Stimulated activated CD4-positive, alpha-beta T cell treated with anti-CD3 and anti-CD28 coated beads, Interleukin-4, amount 100 ng/mL, for 48 hours (primary cell): Measurements from ENCODE around the gene FNDC3B.

Experiments
- DNase-seq, 2 donors: peaks; one replicate each; pipeline ENCODE4 v3.0.0-alpha.2; 2020; ENCODE audit warnings: low read depth in 2 of 2

FNDC3B gene

DNA sequence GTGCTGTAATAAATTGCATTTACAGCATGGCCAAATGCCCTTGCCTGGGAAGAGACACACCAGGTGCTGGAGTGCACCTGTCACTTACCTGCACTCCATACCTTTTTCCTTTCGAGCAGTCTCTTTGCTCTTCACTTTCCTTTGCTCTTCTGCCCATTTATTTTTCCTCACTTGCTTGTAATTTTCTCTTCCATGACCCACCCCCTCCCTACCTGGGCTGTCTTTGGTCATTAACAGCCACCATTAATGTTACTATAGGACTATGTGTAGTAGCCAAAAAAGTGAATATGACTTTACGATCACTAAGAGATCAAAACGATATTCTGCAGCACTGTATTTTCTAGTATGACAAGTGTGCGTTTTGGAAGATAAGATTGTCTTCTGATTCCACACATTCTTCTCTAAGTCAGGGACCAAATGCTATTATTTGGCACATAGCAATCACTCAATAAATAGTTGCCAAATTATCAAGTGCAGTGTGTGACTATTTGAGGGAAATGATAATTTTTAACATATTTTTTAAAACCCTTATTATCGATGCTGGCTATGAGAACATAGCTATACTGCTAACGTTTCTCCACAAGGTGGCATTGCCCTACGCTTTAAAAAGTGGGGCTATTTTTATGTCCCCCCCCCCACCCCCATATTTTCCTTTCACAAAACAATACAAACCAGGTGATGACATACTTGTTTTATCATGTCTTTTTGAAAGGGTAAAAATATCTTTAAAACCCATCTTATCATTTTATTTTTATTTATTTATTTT, 294.5 kb downstream of the FNDC3B start:
- DNase-seq = no peak

DNA sequence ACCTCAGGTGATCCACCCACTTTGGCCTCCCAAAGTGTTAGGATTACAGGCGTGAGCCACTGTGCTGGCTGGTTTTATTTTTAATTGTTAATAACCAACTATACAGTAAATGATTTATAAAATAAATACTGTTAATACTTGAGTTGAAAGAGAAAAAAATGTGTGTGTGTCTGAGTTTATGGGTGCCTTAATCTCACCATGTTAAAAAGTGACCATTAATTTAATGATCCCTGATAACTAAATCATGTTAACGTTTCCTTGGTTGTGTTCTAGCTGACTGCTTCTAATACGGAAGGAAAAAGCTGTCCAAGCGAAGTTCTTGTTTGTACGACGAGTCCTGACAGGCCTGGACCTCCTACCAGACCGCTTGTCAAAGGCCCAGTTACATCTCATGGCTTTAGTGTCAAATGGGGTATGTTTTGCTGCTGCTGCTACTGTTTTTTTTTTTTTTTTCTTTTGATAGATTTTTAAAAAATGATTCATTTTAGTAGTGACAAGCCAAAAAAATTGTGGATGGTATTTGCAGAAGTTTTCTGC, 295.4 kb downstream of the FNDC3B start:
- no peak for DNase-seq

DNA sequence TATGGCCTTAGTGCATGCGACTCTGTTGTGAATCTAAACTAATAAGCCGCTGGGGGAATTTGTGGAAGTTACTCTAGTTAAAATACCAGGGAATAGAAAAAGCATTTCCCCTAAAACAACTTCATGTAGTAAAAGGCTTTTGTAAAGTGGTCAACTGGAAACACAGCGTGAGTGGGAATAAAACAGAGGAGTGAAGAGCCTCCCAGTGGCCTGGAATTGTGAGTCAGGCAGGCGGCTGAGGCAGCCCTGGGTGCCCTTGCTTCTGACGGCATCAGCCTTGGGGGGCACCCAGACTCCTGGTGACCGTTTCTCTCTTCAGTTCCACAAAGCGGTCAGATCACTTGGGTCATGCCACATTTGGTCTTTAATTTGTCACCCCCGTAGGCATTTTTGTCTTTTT, 300.5 kb downstream of the FNDC3B start:
- DNase-seq = no peak

DNA sequence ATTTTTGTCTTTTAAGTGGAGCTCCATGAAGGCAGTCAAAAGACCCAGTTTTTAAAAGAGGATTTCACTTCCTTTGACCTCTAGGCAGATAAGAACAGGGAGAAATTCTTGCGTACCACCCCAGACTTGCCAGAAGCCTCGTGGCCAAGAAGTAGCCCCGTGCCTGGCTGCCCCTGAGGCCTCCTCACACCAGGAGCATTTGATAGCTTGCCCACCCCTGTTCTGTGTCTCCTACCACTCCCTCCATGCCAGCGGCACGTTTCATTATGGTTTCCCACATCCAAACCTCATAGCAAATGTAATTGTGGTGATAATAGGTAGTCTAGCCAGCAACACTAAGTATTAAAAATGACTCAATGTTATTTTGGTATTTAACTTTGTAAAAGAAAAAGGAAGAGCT, 301.2 kb downstream of the FNDC3B start:
- no peak for DNase-seq

- DNase-seq = no peak
Observed at GRCh38 chr3:172341482-172342059, 302.2 kb downstream of the FNDC3B start.

- no peak for DNase-seq
Observed at GRCh38 chr3:172342097-172342659, 302.8 kb downstream of the FNDC3B start.

DNA sequence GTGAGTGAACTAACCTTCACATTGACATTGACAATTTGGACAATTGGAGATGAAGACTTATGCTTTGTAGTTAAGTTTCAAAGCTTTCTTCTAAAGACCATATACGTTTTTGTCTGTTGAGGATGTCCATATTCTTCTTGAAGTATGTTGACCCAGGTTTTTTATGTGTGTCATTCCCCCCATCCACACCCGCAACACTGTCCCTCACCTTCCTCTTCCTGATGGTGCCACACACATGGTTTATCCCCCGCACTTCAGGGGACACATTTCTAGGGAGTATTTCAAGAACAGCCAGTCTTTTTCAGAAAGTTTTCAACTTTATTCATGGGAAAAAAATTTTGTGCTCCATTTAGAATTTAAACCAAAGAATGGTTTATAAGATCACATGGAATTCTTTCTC, 303.7 kb downstream of the FNDC3B start:
- no peak for DNase-seq

DNA sequence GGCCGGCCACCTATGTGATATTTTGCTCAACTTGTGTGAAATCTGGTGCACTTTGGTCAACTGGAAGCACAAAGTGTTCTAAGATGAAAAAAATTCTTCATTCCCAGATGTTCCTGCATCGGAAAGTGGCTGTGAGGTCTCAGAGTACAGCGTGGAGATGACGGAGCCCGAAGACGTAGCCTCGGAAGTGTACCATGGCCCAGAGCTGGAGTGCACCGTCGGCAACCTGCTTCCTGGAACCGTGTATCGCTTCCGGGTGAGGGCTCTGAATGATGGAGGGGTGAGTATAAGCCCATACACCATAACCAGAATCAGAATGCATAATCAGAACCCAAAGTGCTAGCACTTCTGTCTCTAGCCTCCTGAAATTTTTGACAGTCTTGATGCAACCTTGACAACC, 304.6 kb downstream of the FNDC3B start:
- DNase-seq = no peak

DNA sequence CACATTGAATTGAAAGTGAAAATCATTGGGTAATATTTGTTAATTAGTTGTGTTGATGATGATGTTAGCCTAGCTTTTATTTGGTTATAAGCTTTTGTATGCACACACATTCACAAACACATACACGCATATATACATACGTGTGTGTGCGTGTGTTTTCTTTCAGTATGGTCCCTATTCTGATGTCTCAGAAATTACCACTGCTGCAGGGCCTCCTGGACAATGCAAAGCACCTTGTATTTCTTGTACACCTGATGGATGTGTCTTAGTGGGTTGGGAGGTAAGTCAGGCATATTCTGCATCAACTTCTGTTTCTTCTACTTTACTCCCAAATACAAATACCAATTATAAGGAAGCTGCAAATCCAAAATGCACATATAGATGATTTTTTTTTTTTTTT, 306.8 kb downstream of the FNDC3B start:
- DNase-seq = no peak

DNA sequence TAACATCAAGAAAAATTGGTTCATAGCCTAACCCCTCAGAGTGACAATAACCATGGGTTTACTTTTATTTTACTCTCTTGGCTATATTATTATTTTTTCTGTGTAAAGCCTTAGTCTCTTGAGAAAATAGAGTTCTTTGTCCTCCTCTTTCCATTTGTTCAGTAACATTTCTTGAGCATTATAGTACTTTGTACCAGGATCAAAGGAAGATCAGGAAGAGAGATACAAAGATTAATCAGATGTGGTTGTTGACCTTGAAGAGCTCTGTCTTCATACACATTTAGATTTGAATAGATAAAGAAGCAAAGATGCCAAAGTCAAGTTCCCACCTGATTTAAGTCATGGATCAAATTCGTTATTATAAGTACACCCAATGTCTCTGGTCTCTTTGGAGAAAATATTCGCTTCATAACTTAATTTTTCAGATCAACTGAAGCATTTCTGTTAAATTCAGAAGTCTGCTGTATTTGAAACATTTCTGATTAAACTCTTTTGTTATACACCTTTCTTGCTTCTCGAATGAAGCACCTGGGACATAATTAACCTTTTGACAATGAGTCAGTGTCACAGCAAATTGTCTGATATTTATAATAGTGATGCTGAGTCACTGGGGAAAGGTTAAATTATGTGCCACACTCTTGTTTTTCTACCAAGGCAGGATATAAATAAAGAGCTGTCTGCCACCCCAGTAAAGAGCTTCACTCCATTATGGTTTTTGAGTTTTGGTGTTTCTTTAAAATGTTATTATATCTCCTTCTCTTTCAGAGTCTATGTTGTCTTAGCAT, 308.7 kb downstream of the FNDC3B start:
- no peak for DNase-seq

DNA sequence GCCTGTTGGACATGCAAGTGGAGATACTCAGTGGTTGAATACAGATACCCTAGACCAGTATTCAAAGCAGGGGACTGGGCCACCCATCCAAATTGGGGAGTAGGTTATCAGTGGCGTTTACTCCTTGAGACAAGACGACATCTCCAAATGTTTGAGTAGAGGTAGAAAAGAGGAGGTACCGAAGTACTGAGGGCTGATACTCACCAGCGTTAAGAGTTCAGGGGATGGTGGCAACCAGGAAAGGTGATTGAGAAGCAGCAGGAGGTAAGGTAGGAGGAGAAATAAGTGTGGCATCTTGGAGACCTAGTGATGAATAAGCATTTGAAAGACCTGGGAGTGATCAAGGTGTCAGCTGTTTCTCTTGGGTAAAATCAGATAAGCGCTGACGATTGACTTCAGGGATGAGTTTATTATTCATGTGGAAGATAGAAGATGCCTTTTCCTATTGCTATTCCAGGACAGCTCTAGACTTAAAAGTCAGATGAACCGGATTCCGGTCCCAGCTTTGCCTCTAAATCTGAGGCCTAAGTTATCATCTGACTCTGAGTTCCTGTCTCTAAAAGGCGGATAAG, 312.6 kb downstream of the FNDC3B start:
- no peak for DNase-seq

DNA sequence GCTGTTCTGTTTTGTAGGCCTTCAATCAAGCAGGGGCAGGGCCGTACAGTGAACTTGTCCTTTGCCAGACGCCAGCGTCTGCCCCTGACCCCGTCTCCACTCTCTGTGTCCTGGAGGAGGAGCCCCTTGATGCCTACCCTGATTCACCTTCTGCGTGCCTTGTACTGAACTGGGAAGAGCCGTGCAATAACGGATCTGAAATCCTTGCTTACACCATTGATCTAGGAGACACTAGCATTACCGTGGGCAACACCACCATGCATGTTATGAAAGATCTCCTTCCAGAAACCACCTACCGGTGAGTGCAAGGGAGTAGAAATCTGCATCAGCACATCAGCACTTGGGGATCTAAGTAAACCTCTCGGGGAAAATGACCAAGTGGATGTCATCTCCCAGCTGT, 313.4 kb downstream of the FNDC3B start:
- DNase-seq = no peak

DNA sequence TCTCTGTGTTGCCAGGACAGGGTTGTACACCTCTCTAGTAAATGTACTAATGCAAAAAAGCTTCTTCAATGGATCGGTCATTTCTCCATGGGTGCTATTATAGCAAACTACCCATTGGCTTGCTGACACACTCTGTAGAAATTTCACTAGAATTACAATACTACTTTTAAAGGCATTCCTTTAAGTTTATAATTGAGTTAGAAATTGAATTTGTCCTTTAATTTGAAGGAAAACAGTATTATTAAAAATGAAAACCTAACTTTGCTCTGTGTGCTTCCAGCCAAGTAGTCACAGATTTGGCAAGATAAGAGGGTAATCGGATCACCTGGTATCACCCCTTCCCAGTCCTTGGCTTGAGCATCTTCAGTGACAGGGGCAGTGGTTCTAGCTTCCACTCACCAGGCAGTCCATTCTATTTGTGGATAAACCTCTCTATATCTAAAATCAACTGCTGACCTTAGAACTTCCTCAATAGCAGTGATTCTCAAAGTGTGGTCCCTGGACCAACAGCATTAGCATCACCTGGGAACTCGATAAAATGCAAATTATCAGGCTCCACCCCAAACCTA, 315.6 kb downstream of the FNDC3B start:
- DNase-seq = no peak

DNA sequence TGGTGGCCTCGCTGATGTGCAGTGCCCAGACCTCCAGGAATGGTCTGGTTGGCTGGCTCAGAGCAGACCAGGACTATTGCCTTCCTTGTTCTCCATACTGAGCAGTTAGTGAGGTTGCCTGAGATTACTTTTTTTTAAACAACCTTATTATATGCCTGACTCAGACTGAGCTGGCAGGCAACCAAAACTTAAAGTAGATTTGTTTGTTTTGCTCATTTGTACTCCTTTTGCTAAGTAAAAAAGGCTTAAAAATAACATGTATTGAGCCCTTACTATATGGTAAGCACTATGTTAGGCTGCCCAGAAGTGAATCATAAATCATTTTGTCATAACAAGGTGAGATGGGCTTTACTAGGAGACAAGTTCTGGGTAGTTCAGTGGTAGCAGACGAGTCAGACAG, 316.5 kb downstream of the FNDC3B start:
- DNase-seq = no peak

DNA sequence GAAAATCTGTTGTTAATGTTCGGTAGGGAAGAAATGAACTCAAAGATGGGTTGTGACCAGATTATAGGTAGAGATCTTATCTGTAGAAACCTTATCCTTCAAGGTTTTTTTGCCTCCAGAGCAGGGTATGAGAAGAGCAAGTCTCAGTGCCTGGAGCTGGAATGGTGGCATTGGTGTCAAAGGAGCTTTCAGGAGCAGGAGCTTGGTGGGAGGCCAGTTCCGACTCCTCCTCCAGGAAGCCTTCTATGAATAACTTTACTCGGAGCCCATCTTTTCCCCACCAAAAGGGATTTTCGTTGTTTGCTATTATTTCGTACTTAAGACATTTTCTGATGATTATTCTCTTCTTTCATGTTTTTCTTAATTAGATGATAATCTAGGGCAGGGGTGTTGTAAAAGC, 317.0 kb downstream of the FNDC3B start:
- DNase-seq = no peak

GRCh38 chr3:172357850-172358754, 318.7 kb downstream of the FNDC3B start:
- DNase-seq = no peak

- DNase-seq = no peak
Observed at GRCh38 chr3:172359231-172359630, 319.9 kb downstream of the FNDC3B start.

- no peak for DNase-seq
Observed at GRCh38 chr3:172359996-172360395, 320.6 kb downstream of the FNDC3B start.

GRCh38 chr3:172362583-172362982, 323.2 kb downstream of the FNDC3B start:
- no peak for DNase-seq

DNA sequence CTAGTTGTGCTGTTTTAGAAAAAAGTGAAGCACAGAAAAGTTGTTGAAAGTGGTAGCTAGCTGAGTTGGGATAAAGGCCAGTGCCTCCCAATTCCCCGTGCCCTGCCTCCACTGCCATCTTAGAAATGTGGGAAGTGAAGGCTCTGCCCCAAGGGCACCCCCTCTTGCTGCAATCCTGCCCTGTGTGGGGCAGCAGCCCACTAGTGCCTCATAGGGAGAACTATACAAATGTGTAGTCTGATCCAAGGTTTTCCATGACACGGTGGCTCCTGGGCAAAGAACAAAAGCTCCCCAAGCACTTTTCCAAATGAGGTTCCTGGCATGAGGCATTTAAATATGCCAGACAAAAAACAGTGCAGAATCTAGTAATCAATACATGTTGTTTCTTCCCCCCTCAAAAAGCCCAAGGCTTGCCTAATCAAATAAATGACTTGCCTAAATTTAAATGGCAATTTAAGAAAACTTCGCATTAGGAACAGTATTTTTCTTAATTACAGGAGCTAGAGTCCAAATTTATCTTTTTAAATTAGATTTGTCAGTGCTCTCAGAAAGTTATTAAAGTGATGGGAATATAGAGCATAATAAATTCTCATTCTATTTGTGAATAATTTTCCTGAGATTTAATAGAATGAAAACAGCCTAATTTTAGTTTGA, 325.1 kb downstream of the FNDC3B start:
- DNase-seq = no peak
